M059J (cell line): ENCODE measurements around the gene CHST9. TPM values are rescaled to one million over a fixed set of nuclear protein-coding genes. Genes with fewer than 3 reads are reported as not detected.
"Not testable (repeated sequence)": the region's sequence is repeated elsewhere in the genome, so short reads cannot be mapped to it uniquely, and the experiment has no call there.

ENCODE experiments used
- DNase-seq: peaks from one replicate; pipeline ENCODE4 v3.0.0-alpha.2; 2012; ENCODE audit warnings: low read depth
- total RNA-seq: library from RNA; depleted of rRNA; stranded (reverse); fragments of >200 nt; shearing (Covaris generic); gene quantifications from 2 replicates; pipeline ENCODE4 v1.2.3, GENCODE V29; 2014

The CHST9 gene
- total RNA-seq, 1 experiment from 2014 or later, result not detected

DNA sequence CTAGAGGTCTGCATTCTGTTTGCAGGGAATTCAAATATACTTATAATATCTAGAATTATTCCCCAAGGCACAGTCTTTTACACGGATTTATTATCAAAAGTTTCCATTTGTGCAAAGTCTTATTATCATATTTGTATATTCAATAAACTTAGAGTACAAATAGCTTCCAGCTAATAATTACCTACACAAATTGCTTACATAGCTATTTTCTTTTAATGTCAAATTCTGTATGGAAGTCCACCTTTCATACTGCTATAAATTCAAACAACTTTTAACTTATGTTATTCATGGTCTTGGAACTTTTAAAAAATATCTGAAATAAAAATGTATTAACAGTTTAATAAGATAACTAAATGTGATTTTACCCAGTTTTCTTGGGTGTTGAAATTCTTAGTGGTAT lies 13.1 kb downstream of the CHST9 start:
- DNase-seq, result no peak

DNA sequence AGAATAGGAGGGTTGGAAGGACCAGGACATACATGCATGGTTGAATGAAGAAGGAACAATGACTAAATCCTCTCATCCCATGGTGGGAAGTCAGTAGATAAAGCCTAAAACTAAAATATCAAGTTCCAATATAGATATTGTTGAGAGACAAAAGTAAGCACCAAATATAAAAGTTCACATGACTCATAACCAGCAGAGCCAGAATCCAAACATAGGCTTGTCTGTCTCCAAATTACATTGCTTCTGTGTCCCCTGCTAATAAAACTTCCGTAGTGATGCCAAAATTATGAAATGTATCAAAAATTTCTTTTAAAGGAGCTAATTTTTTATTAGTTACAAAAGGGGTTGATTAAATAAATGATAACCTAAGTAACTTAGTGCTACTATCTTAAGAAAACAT lies 19.7 kb downstream of the CHST9 start:
- DNase-seq, result no peak

DNA sequence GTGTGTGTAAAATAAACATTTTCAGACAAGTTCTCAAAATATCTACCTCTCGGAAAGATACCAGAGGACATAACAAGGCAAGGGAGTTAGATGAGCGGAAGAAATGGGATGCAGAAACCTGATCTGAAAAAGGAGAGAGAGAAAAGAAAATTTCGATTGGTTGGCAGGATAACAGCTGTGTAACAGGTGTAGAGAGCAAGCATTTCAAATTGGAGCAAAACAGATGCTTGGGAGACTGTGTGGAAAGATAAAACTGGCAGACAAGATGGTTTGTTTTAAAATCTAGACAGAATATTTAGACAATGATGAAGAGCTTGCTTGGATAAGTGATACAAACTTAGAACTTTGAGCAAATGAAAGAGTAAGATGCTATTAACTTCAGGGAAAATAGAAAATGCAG lies 20.2 kb downstream of the CHST9 start:
- DNase-seq, result no peak

DNA sequence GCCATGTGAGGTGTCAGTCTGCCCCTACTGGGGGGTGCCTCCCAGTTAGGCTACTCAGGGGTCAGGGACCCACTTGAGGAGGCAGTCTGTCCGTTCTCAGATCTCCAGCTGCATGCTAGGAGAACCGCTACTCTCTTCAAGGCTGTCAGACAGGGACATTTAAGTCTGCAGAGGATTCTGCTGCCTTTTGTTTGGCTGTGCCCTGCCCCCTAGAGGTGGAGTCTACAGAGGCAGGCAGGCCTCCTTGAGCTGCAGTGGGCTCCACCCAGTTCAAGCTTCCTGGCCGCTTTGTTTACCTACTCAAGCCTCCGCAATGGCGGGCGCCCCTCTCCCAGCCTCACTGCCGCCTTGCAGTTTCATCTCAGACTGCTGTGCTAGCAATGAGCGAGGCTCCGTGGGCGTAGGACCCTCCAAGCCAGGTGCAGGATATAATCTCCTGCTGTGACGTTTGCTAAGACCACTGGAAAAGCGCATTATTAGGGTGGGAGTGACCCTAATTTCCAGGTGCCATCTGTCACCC lies 21.9 kb downstream of the CHST9 start:
- peak; percentile 43 for DNase-seq

DNA sequence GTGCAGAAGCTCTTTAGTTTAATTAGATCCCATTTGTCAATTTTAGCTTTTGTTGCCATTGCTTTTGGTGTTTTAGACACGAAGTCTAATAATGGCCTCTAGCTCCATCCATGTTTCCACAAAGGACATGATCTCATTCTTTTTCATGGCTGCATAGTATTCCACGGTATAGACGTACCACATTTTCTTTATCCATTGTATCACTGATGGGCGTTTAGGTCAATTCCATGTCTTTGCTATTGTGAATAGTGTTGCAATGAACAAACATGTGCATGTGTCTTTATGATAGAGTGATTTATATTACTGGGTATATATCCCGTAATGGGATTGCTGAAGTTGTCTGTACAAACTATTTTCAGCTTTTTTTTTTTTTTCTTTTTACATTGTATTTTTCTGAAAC lies 35.9 kb downstream of the CHST9 start:
- DNase-seq, result not testable (repeated sequence)

DNA sequence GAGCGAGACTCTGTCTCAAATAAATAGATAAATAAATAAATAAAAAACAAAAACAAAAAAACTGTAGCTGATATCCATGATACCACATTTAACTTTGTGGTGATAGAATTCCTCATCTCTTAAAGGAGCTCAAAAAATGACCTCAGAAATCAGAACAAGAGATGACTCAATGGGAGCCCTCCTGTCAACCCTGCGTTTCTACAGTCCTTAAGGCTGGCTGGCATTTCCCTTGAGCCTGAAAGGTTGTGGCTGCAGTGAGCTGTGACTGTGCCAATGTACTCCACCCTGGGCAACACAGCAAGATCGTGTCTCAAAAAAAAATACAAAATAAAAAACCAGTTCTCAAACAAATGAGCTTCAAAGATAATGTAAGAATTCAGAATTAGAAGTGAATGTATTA lies 40.4 kb downstream of the CHST9 start:
- DNase-seq, result peak; percentile 68

DNA sequence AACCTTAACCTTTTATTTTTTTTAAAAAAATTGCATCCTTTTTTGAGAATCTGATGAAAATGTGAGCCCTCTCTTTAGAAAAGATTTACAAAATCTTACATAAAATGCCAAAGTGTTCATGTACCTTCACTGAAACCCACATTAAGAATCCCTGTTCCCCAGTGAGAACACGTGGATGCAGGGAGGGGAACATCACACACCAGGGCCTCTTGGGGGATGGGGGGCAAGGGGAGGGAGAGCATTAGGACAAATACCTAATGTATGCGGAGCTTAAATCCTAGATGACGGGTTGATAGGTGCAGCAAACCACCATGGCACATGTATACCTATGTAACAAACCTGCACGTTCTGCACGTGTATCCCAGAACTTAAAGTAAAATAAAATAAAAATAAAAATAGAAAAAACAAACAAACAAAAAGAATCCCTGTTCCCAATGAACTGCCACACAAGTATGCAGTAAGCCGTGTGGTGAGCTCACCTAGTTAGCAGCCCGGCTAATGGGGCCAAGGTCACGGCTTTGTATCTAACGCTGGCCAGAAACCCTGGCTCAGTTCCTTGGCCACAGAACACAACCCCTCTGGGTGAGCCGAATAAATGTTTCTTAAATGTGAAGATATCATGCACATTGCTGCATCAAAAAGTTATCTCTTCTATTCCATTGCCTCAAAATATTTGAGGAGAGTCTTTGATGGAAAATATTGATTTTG lies 41.4 kb downstream of the CHST9 start:
- DNase-seq, result peak; percentile 68

DNA sequence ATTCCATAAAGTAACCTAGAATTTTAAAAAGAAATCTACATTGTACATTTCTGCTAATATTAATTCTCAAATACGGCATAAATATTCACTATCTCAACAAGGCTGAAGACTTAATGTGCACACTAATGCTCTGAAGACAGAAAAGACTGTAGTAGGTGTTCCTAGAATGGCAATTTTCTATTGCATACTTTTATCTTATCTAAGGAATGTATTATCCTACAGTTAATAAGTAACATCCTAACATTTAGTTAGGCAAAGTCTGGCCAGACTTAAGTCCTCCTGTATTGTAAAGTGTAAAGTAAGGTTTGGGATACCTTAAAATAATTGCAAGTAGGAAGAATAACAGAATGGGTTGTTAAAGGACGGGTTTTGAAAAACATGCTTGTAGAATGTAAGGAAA lies 42.2 kb downstream of the CHST9 start:
- DNase-seq, result no peak

DNA sequence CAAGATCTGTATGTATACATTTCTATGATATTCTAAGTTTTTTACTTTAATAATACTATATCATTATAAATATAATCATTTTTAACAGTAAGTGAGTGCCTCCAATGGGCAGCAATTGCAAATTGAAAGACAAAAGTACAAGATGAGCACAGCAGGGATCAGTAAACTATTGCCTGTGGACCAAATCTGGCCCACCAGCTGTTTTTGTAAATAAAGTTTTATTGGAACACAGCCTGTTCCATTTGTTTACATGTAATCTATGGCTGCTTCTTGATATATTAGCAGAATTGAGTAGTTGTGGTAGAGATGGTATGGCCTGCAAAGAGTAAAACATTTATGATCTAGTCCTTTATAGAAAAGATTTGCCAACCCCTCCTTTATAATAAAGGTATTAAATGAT lies 43.2 kb downstream of the CHST9 start:
- no peak for DNase-seq

DNA sequence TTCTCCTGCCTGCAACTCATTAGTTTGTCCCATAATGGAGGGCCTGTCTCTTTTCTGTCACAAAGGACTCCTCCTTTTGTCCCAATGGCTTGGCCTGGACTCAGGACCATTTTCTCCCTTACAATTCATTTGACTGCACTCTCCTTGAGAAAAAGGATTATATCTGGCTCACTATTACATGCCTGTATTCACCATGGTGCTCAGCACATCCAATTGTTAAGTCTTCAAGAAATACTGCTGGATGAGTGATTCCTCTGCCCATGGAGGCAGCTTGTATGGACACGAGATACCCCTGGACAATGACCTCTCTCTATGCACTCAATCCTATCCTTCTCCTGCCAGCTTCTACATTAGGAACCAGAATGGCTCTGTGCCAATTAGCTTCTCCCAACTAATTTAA lies 47.0 kb downstream of the CHST9 start:
- DNase-seq, result no peak

DNA sequence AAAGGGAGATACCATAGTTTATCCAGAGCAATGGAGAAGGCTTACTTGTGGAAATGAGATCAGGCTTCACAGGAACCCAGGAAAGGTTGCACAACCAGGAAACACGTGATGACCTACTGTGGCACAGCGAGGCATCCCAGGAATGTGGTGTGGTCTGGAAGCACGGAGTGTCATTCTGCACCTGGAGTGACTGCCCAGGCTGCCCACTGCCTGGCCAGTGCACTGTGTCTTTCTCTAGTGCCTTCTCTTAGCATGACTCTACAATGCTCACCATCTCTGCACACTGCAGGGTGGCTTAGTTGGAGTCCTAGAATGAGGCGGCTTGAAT lies 48.9 kb downstream of the CHST9 start:
- peak; percentile 92 for DNase-seq

DNA sequence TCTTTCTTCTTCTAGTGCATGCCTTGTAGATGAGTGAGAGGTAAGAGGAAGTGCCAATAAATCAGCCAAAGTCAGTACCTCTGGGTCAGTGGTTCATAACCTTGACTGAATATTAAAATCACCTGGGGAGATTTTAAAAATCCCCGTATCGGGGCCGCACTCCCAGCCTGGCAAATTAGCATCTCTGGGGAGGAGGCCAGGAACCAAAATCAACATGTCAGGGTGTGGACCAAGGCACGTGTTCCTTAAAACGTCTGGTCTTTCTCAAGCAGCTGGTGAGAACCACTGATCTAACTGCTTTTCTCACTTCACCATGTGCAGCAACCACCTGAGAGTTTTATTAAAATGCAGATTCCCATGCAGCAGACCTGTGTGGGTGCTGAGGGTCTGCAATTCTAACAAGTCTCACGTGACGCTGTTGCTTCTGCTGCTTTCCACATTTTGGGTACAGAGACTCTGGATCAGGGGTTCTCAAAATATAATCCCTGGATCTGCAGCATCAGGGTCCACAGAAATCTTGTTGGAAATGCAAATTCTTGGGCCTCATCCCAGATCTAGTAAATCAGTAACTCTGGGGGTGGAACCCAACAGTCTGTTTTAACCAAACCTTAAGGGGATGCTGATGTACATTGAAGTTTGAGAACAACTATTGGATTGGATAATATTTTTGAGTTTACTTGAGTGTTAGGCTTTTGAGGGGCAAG lies 49.5 kb downstream of the CHST9 start:
- DNase-seq, result peak; percentile 39

DNA sequence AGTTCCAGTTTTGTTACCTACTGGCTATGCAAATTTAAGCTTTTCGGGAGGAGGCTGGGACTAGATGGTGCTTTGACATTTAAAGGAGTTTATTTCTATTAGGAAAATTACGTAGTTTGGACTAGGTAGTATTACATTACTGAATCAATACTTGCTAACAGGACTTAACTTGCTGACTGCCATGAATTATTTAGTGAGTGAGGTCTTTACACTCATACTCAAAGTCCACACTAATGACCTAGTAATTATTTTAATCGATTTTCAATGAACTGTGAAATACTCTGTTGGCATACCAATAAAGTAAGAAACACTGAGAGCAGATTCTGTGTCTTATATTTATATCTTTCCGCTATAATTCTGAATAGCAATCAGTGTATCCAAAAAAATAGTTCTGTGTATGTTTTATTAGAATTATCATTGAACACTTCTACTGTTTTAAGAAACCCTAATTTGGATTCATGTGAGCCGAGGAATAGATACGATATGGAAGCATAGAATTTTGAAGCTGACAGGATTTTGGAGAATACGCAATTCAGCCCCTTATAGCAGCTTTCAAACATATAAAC lies 55.0 kb downstream of the CHST9 start:
- DNase-seq, result no peak

DNA sequence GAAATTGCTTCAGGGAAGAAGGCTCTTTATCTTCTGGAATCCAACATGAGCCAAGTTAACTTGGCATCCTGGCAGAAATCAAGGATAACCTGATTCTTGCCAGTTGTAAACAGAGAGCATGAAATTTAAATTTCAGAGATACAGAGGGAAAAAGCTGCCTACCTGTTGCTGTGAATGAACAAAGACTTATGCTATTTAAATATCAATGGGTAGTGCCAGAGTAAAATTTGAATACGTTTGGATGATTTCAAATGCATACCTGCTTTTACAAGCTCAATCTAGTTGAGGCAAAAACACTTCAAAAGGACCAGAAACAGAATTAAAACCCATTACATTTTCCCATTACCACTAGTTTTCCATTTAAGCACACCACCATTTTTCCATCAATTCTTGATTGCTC lies 60.9 kb downstream of the CHST9 start:
- DNase-seq, result no peak

DNA sequence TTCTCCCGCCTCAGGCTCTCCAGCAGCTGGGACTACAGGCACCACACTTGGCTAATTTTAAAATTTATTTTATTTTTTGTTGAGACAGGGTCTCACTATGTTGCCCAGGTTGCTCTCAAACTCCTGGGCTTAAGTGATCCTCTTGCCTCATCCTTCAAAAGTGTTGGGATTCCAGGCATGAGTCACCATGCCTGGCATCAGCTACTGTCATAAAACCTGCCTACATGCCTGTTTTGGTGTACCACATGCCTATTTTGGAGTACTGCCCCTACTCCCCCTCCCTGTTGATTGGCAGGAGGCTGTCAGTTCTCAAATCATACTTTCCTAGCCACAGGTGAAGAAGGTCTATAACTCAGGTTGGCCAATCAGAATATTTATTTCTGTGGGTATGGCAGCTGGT lies 64.0 kb downstream of the CHST9 start:
- DNase-seq, result peak; percentile 71

DNA sequence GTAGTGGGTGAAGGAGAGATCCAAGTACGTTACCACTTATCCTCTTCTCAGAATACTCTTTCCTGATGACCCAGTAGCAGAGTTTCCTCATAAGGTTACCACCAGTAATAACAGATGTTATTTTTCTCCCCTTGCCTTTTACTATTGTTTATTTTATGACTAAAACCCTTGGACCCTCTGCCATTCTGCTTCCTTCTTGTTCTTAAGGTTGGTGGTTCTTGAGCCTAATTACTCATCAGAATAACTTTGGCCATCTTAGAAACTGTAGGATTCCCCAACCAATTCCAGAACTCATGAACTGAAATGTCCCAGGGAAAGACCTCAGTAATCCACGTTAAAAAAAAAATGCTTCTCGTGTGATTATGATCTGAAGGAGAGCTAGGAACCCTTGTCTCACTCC lies 64.9 kb downstream of the CHST9 start:
- DNase-seq, result peak; percentile 54

DNA sequence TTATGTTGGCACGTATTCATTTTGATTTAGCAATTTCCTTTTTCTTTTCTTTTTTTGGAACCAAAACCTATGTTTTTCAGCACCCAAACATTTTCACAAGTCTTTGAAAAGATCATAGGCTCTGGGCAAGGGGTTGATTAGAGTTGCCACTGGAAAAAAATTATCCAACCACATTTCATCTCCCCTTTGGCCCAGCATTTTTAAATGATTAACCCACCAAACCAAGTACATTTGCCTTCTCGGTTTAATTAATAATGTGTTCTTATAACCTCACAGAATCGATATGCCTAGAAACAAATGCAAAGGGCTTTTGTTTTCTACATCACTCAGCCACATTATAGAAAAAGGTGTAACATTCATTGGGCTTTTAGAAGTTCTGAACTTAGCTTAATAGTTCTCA lies 66.1 kb downstream of the CHST9 start:
- no peak for DNase-seq

DNA sequence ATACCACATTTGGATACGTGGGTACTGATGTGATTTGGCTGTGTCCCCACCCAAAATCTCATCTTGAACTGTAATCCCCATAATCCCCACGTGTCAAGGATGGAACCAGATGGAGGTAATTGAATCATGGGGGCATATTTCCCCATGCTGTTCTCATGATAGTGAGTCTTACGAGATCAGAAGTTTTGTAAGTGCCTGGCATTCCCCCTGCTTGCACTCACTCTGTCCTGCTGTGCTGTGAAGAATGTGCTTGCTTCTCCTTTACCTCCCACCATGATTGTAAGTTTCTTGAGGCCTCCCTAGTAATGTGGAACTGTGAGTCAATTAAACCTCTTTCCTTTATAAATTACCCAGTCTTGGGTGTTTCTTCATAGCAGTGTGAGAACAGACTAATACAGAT lies 70.3 kb downstream of the CHST9 start:
- DNase-seq, result no peak

DNA sequence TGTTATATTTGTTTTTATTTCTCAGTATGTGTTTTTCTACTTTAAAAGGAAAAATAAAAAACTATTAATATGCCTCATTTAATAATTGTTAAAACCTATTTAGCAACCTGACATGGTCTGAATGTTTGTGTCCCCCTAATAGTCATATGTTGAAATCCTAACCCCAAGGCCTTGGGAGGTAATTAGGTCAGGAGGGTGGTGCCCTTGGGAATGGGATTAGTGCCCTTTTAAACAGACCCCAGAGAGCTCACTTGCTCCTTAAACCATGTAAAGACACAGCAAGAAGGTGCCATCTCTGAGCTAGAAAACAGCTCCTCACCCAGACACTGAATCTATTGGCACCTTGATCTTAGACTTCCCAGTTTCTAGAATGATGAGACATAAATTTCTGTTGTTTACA lies 71.8 kb downstream of the CHST9 start:
- no peak for DNase-seq

DNA sequence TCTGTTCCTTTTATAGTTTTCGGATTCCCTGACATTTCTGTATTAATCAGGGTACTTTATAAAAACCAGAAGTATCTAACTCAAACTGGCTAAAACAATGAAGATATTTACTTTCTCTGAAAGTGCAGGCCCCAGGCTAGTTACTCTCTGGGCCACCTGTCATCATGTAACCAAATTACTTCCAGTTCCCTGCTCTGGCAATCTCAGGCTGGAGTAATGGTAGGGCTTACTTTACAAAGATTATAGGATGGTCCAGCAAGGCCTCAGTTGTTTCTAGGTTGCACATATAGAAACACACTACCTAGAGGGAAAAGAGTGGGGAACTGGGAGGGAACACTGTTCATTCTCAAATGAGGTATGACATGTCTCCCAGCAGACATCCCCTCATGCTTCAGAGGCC lies 74.8 kb downstream of the CHST9 start:
- no peak for DNase-seq

DNA sequence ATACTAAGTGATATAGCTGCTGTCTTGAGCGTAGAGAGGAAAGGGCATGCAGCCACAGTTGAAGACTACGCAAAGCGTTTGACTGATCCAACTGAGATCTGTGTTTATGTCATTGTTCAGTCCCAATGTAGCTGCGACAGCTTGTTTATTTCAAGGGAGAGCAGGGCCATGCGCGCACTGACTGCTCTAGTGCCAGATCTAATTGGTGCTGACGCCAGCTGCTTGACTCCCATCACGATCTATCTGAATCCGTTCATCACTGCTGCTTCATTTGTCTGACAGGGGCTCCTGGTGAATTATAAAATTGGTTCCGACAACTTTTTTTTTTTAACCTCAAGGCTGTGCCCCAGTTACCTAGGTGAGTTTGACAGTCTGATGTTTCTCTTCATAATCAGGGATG lies 75.7 kb downstream of the CHST9 start:
- DNase-seq, result no peak

DNA sequence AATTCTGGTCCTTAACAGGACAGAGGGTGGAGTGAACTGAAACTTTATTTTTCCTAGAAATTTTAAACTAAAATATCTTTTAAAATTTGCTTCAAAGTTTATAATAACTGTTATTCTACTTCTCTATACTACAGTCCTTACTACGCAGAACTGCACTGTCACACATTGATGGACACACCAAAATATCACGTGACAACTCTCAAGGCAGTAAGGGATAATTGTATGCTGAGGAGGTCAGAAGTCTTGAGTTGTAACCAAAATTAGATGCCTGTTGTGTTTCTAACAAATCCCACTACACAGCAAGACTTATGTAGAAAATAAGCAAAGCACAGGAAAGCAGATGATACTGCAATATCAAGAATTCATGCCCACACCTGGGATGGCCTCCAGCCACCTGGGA lies 76.3 kb downstream of the CHST9 start:
- DNase-seq, result no peak

DNA sequence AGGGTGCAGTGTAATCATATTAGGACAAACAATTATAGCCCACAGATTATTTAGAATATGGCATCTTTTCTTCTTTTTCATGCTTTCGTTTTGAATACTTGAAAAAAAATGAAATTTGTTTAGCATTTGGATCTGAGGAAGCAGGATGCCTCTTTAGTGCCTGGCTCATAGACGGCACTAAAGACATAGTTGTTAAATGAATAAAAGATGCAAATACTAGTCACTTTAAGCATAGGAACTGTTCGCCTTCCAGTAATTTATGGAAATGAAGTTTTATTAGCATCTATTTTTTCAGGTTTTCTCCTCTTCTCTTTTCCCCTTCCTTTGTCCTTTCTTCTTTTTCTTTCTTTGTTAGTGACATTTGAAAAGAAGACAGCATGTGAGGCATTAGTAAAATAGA lies 80.4 kb downstream of the CHST9 start:
- DNase-seq, result no peak
